Loucy (cell line): Measurements from ENCODE around the gene SYT13.
"Not testable (repeated sequence)": the region's sequence is repeated elsewhere in the genome, so short reads cannot be mapped to it uniquely, and the experiment has no call there.

Experiments
- H2AFZ ChIP-seq: fragments of 200-600 bp; sonication (generic); 2 replicates; pipeline ENCODE4 v1.6.0; 2016; ENCODE audit warnings: antibody characterized with exemption, mild to moderate bottlenecking, low read length, moderate library complexity
- H3F3A ChIP-seq: fragments of 200-600 bp; 2 replicates; pipeline ENCODE4 v1.6.0; 2016; ENCODE audit warnings: antibody characterized with exemption, low read depth, mild to moderate bottlenecking
- H3K27me3 ChIP-seq: fragments of 200-600 bp; sonication (generic); 2 replicates; pipeline ENCODE4 v1.6.1; 2014; ENCODE audit warnings: low read length, mild to moderate bottlenecking; ENCODE audit not compliant: insufficient read depth, poor library complexity, severe bottlenecking
- H3K36me3 ChIP-seq: fragments of 200-600 bp; sonication (generic); 2 replicates; pipeline ENCODE4 v1.6.1; 2016; ENCODE audit warnings: low read length; ENCODE audit not compliant: insufficient read depth
- H3K4me1 ChIP-seq: fragments of 200-600 bp; sonication (generic); 2 replicates; pipeline ENCODE4 v1.5.1; 2014; ENCODE audit warnings: low read length, mild to moderate bottlenecking; ENCODE audit not compliant: insufficient read depth, poor library complexity, severe bottlenecking
- H3K4me2 ChIP-seq: fragments of 200-600 bp; sonication (generic); 2 replicates; pipeline ENCODE4 v1.6.0; 2014; ENCODE audit warnings: antibody characterized with exemption, low read length, low read depth, mild to moderate bottlenecking; ENCODE audit not compliant: poor library complexity, severe bottlenecking
- H3K4me3 ChIP-seq: fragments of 200-600 bp; sonication (generic); 2 replicates; pipeline ENCODE4 v1.5.1; 2014; ENCODE audit warnings: low read length, mild to moderate bottlenecking, mixed read lengths; ENCODE audit not compliant: poor library complexity, severe bottlenecking
- H3K79me2 ChIP-seq: fragments of 200-600 bp; sonication (generic); 2 replicates; pipeline ENCODE4 v1.6.1; 2014; ENCODE audit warnings: low read length; ENCODE audit not compliant: insufficient read depth
- H3K9ac ChIP-seq: fragments of 200-600 bp; sonication (generic); 2 replicates; pipeline ENCODE4 v1.6.0; 2014; ENCODE audit warnings: mild to moderate bottlenecking, low read depth, low read length, moderate library complexity; ENCODE audit not compliant: poor library complexity, severe bottlenecking
- H3K9me2 ChIP-seq: fragments of 200-600 bp; sonication (generic); replicated peaks from 2 replicates; pipeline ENCODE4 v1.6.1; 2016; ENCODE audit warnings: low read depth, low read length, mixed read lengths
- H3K9me3 ChIP-seq: fragments of 200-600 bp; sonication (generic); 2 replicates; pipeline ENCODE4 v1.6.1; 2014; ENCODE audit warnings: mild to moderate bottlenecking, antibody characterized with exemption, low read length, low read depth; ENCODE audit not compliant: insufficient read depth
- H4K20me1 ChIP-seq: fragments of 200-600 bp; sonication (generic); 2 replicates; pipeline ENCODE4 v1.6.0; 2014; ENCODE audit warnings: antibody characterized with exemption, low read length, mild to moderate bottlenecking; ENCODE audit not compliant: insufficient read depth, poor library complexity, severe bottlenecking
- CTCF ChIP-seq: fragments of 200-600 bp; sonication (generic); conservative IDR thresholded peaks from 2 replicates; pipeline ENCODE4 v1.5.1; 2014; ENCODE audit warnings: mild to moderate bottlenecking, antibody characterized with exemption, low read length
- EZH2phosphoT487 ChIP-seq: fragments of 200-600 bp; IDR thresholded peaks from 2 replicates; pipeline ENCODE4 v1.6.1; 2018; ENCODE audit warnings: antibody characterized with exemption, mild to moderate bottlenecking, moderate library complexity, borderline replicate concordance

The SYT13 gene

GRCh38 chr11:45252134-45252856 lies 33.8 kb downstream of the SYT13 start:
- no peaks in the 10 kb centered on the region for H3K27me3 ChIP-seq
- H3K36me3 ChIP-seq = no peaks in the 10 kb centered on the region
- H3K9me2 ChIP-seq = no peaks in the 10 kb centered on the region
- no peaks in the 10 kb centered on the region for H3K79me2 ChIP-seq
- TF ChIP-seq EZH2phosphoT487 (no peak), CTCF (peak; percentile 71)
- H3K9me3 ChIP-seq = no peaks in the 10 kb centered on the region
- no peaks in the 10 kb centered on the region for H4K20me1 ChIP-seq
- H2AFZ ChIP-seq = no peak overlapping the region
- H3K9ac ChIP-seq = no peak overlapping the region
- no peak overlapping the region for H3K4me3 ChIP-seq
- no peak overlapping the region for H3K4me2 ChIP-seq
- H3F3A ChIP-seq = peaks cover 4% of the 10 kb centered on the region; the same call in 1 of the 2 replicates
- peaks cover 33% of the 10 kb centered on the region for H3K4me1 ChIP-seq

- no peaks in the 10 kb centered on the region for H3K27me3 ChIP-seq
- peaks cover 4% of the 10 kb centered on the region; the same call in 1 of the 2 replicates for H3F3A ChIP-seq
- H3K4me3 ChIP-seq = no peak overlapping the region
- H3K79me2 ChIP-seq = no peaks in the 10 kb centered on the region
- no peaks in the 10 kb centered on the region for H3K9me3 ChIP-seq
- peaks cover 38% of the 10 kb centered on the region for H3K4me1 ChIP-seq
- H3K9me2 ChIP-seq = no peaks in the 10 kb centered on the region
- H3K4me2 ChIP-seq = peak overlapping the region; percentile 40
- H3K36me3 ChIP-seq = no peaks in the 10 kb centered on the region
- H3K9ac ChIP-seq = peak overlapping the region; percentile 51
- H4K20me1 ChIP-seq = no peaks in the 10 kb centered on the region
- no peak for TF ChIP-seq EZH2phosphoT487
- no peak for TF ChIP-seq CTCF
- no peak overlapping the region for H2AFZ ChIP-seq
These were observed 36.0 kb downstream of the SYT13 start for GRCh38 chr11:45250035-45250718.

- not testable (repeated sequence) for H3K9me3 ChIP-seq, H3K9me2 ChIP-seq, H3K79me2 ChIP-seq, H3K27me3 ChIP-seq, H4K20me1 ChIP-seq, H3F3A ChIP-seq, H3K4me3 ChIP-seq, H3K36me3 ChIP-seq, H3K9ac ChIP-seq, H2AFZ ChIP-seq
- H3K4me2 ChIP-seq = peak overlapping the region; percentile 40
- peaks cover 44% of the 10 kb centered on the region for H3K4me1 ChIP-seq
These were observed 36.8 kb downstream of the SYT13 start for GRCh38 chr11:45249372-45249771.
